HUES6 (cell line): ENCODE results near the gene FAM25G.
"Not testable (repeated sequence)": the region's sequence is repeated elsewhere in the genome, so short reads cannot be mapped to it uniquely, and the experiment has no call there.

Experiments
- H3K27ac ChIP-seq: 2 replicates; pipeline ENCODE4 v1.7.0; 2013; ENCODE audit warnings: low read depth, mild to moderate bottlenecking, low read length, inconsistent platforms
- H3K27me3 ChIP-seq: 2 replicates; pipeline ENCODE4 v1.6.1; 2013; ENCODE audit warnings: low read length; ENCODE audit not compliant: control insufficient read depth, insufficient read depth
- H3K36me3 ChIP-seq: 2 replicates; pipeline ENCODE4 v1.6.1; 2013; ENCODE audit warnings: low read length; ENCODE audit not compliant: control insufficient read depth, insufficient read depth
- H3K4me1 ChIP-seq: 2 replicates; pipeline ENCODE4 v1.6.1; 2013; ENCODE audit warnings: low read length; ENCODE audit not compliant: control insufficient read depth, insufficient read depth
- H3K4me3 ChIP-seq: 2 replicates; pipeline ENCODE4 v1.5.1; 2013; ENCODE audit warnings: low read depth, low read length
- H3K9ac ChIP-seq: one replicate; pipeline ENCODE4 v1.6.1; 2013; ENCODE audit warnings: mild to moderate bottlenecking, low read length
- H3K9me3 ChIP-seq: 2 replicates; pipeline ENCODE4 v1.6.1; 2013; ENCODE audit warnings: low read depth, low read length; ENCODE audit not compliant: control insufficient read depth, insufficient read depth

Gene FAM25G

GRCh38 chr10:47491600-47491999 is at the start of gene FAM25G:
TSS of gene FAM25G (minus strand) at chr10:47491700. CDS start at chr10:47491674, 26 bp downstream.
- not testable (repeated sequence) for H3K9ac ChIP-seq, H3K27me3 ChIP-seq, H3K4me1 ChIP-seq, H3K27ac ChIP-seq, H3K9me3 ChIP-seq, H3K36me3 ChIP-seq, H3K4me3 ChIP-seq

- not testable (repeated sequence) for H3K4me1 ChIP-seq, H3K9me3 ChIP-seq, H3K4me3 ChIP-seq
Measured at GRCh38 chr10:47536430-47536829, 44.9 kb upstream of the FAM25G start.

GRCh38 chr10:47523475-47523874 is 32.0 kb upstream of the FAM25G start, which contains the start of gene AGAP9:
TSS of gene AGAP9 (minus strand) at chr10:47523638. CDS start at chr10:47523526, 112 bp downstream.
- not testable (repeated sequence) for H3K27me3 ChIP-seq, H3K4me1 ChIP-seq, H3K4me3 ChIP-seq, H3K36me3 ChIP-seq, H3K9ac ChIP-seq, H3K9me3 ChIP-seq, H3K27ac ChIP-seq

More at GRCh38 chr10:47536430-47536829, 44.9 kb upstream of the FAM25G start:
- not testable (repeated sequence) for H3K27ac ChIP-seq, H3K36me3 ChIP-seq, H3K9ac ChIP-seq, H3K27me3 ChIP-seq

GRCh38 chr10:47502313-47502712 is 10.8 kb upstream of the FAM25G start:
- H3K9me3 ChIP-seq, H3K4me3 ChIP-seq, H3K27ac ChIP-seq, H3K4me1 ChIP-seq, H3K36me3 ChIP-seq, H3K9ac ChIP-seq, H3K27me3 ChIP-seq: not testable (repeated sequence)

GRCh38 chr10:47494226-47494625 is 2.7 kb upstream of the FAM25G start:
- not testable (repeated sequence) for H3K27me3 ChIP-seq, H3K36me3 ChIP-seq, H3K4me3 ChIP-seq, H3K9me3 ChIP-seq, H3K27ac ChIP-seq, H3K4me1 ChIP-seq, H3K9ac ChIP-seq

GRCh38 chr10:47489630-47490029 is 1.9 kb downstream of the FAM25G start:
- not testable (repeated sequence) for H3K27me3 ChIP-seq, H3K4me3 ChIP-seq, H3K9ac ChIP-seq, H3K9me3 ChIP-seq, H3K27ac ChIP-seq, H3K4me1 ChIP-seq, H3K36me3 ChIP-seq

GRCh38 chr10:47485943-47486342 is 5.6 kb downstream of the FAM25G start:
- H3K9ac ChIP-seq, H3K4me1 ChIP-seq, H3K27me3 ChIP-seq, H3K4me3 ChIP-seq, H3K9me3 ChIP-seq, H3K36me3 ChIP-seq, H3K27ac ChIP-seq: not testable (repeated sequence)

- not testable (repeated sequence) for H3K9ac ChIP-seq, H3K4me1 ChIP-seq, H3K27ac ChIP-seq, H3K36me3 ChIP-seq, H3K4me3 ChIP-seq, H3K27me3 ChIP-seq, H3K9me3 ChIP-seq
Measured at GRCh38 chr10:47484786-47485185, 6.7 kb downstream of the FAM25G start.

- H3K27me3 ChIP-seq, H3K27ac ChIP-seq, H3K4me3 ChIP-seq, H3K4me1 ChIP-seq, H3K9ac ChIP-seq, H3K36me3 ChIP-seq, H3K9me3 ChIP-seq: not testable (repeated sequence)
Measured at GRCh38 chr10:47483923-47484322, 7.6 kb downstream of the FAM25G start, which contains the start of gene ANXA8. TSS of gene ANXA8 (minus strand) at chr10:47484115. CDS start at chr10:47483933, 182 bp downstream.

GRCh38 chr10:47482367-47482766 is 9.1 kb downstream of the FAM25G start:
- not testable (repeated sequence) for H3K36me3 ChIP-seq, H3K9ac ChIP-seq, H3K27ac ChIP-seq, H3K4me1 ChIP-seq, H3K27me3 ChIP-seq, H3K9me3 ChIP-seq, H3K4me3 ChIP-seq

GRCh38 chr10:47481768-47482181 is 9.7 kb downstream of the FAM25G start:
- H3K36me3 ChIP-seq, H3K27me3 ChIP-seq, H3K4me3 ChIP-seq, H3K9me3 ChIP-seq, H3K9ac ChIP-seq, H3K27ac ChIP-seq, H3K4me1 ChIP-seq: not testable (repeated sequence)

- H3K9ac ChIP-seq, H3K36me3 ChIP-seq, H3K9me3 ChIP-seq, H3K4me1 ChIP-seq, H3K27me3 ChIP-seq, H3K4me3 ChIP-seq, H3K27ac ChIP-seq: not testable (repeated sequence)
Measured at GRCh38 chr10:47481182-47481766, 10.2 kb downstream of the FAM25G start.
